GM12874 (cell line): ENCODE measurements around the gene FADD.

Experiments
- TF ChIP-seq, protein P1 (sequence below): IDR thresholded peaks from 2 replicates; pipeline ENCODE4 v1.5.1; 2011; ENCODE audit warnings: low read depth, mild to moderate bottlenecking, control low read depth, low read length, moderate library complexity; ENCODE audit not compliant: insufficient read depth

FADD gene

DNA sequence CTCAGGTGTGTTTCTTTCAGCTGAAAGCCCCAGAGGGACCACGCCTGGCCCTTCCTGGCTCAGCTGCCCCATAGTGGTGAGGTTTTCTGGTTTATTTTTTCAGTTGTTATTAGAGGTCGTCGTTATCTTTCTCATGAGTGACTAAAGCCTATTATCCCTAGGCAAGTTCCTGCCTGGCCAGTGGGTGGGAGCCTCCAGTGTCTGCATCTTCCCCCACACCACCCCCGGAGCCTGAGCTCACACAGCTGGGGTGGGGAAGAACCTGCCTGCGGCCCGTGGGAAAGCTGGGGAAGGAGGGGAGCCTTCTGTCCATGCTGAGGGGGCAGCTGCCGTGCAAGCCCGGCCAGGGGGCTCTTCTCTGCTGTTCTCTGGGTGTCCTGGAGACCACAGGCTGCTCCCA is 43.1 kb downstream of the FADD start:
- TF ChIP-seq, protein P1, sequence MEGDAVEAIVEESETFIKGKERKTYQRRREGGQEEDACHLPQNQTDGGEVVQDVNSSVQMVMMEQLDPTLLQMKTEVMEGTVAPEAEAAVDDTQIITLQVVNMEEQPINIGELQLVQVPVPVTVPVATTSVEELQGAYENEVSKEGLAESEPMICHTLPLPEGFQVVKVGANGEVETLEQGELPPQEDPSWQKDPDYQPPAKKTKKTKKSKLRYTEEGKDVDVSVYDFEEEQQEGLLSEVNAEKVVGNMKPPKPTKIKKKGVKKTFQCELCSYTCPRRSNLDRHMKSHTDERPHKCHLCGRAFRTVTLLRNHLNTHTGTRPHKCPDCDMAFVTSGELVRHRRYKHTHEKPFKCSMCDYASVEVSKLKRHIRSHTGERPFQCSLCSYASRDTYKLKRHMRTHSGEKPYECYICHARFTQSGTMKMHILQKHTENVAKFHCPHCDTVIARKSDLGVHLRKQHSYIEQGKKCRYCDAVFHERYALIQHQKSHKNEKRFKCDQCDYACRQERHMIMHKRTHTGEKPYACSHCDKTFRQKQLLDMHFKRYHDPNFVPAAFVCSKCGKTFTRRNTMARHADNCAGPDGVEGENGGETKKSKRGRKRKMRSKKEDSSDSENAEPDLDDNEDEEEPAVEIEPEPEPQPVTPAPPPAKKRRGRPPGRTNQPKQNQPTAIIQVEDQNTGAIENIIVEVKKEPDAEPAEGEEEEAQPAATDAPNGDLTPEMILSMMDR: no peak

DNA sequence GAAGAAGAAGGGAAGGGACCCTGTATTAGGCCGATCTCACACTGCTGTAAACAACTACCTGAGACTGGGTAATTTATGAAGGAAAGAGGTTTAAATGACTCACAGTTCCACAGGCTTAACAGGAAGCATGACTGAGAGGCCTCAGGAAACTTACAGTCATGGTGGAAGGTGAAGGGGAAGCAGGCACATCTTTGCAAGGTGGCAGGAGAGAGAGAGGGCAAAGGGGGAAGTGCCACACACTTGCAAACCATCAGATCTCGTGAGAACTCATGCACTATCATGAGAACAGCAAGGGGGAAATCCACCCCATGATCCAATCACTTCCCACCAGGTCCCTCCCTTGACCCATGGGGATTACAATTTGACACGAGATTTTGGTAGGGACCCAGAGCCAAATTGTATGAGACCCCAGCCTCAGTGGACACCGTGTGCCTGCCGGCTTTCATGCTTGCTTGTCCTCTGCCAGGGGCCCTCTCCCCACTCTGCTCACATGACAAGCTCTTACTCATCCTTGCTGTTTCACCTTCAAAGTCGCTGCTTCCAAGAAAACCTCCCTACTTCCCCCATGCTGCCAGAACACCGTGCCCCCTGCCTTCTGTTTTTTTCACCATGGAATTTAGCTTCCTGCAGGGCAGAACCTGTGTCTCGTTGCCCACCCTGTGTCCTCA is 44.1 kb downstream of the FADD start:
- TF ChIP-seq, protein P1: no peak

DNA sequence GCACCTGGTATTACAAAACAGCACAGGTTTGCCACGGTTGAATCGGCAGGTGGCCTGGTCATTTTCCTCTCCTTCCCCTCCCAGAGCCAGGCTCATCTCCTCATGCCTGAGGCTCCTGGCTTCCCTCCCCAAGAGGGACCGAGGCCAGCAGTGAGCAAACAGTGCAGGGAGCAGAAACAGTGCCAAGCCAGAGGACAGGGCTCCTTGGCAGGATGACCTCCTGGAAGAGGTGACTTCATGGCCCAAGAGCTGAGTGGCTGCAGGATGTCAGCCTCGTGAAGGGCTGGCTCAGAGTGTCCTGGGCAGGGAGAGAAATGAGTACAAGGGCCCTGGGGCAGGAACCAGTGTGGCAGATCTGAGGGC is 44.6 kb downstream of the FADD start:
- TF ChIP-seq, protein P1: no peak

DNA sequence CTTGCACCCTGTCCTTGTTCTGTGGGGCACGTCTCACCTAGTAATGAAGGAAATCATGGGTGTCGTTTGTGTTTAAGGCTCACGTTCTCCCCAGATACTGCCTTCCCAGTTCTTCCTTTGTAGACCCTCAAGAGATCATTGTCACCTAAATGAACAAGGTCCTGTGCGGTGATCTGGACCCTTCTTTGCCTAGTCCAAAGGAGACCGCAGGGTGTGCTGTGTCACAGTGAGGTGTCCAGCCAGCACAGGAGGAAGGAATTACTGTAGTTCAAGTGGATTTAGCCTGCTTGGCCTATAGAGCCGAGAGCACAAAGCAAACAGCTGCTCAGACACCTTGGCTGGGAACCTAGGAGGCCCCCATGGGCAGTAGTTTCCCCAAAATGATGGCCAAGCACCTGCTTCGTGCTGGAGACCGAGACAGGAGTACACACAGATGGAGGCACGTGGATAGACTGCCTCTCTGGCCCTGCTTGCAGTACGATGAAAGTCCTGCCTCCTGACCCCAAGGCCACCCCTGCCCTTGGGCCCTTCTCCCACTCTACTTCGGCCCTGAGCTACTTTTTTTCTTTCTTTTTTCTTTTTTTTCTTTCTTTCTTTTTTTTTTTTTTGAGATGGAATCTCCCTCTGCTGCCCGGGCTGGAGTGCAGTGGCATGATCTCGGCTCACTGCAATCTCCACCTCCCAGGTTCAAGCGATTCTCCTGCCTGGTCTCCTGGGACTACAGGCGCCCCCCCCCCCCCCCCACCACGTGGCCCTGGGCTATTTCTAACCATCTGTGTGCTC is 48.0 kb downstream of the FADD start:
- TF ChIP-seq, protein P1: no peak

DNA sequence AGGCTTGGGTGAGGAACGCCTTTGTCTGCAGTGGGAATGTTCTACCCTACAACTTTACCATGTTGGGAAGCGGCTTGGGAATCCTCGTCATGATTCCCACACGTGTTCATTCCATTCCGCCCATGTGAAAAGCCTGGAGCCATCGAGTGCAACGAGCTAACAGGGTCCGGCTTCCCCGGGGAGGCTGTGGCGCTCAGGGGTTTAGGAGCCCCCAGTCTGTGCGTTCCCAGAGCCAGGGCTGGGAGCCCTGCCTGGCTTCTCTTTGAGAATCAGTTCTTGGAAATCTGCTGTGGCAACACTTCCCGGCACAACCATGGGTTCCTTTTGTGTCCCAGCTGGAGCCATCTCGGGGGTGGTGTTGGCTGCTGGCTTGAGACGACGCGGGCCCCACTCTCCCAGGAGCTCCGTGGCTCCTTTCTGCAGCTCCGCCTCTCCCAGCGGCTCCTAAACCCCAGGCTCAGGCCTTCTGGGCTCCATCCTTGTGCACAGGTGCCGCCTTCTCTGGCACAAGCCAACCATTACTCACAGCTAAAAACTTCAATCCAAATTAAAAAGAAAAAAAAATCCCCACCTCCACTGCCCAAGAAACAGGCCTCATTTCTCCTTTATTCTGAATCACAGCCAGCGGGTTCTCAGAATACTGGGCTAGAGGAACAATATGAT is 48.7 kb downstream of the FADD start:
- TF ChIP-seq, protein P1: no peak

DNA sequence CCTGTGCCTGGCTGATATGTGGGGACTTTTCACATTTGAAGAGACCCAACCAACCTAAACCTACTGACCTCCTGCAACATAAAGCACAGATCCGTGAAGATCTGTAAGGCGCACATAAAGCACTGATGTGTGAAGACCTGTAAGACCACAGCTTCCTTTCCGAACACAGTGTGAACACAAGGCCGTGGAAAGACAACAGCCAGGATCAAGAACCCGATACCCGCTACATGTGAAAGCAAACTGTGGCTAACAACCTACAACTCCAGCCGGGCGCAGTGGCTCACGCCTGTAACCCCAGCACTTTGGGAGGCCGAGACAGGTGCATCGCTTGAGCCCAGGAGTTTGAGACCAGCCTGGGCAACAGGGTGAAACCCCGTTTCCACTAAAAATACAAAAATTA is 49.7 kb downstream of the FADD start:
- TF ChIP-seq, protein P1: no peak

DNA sequence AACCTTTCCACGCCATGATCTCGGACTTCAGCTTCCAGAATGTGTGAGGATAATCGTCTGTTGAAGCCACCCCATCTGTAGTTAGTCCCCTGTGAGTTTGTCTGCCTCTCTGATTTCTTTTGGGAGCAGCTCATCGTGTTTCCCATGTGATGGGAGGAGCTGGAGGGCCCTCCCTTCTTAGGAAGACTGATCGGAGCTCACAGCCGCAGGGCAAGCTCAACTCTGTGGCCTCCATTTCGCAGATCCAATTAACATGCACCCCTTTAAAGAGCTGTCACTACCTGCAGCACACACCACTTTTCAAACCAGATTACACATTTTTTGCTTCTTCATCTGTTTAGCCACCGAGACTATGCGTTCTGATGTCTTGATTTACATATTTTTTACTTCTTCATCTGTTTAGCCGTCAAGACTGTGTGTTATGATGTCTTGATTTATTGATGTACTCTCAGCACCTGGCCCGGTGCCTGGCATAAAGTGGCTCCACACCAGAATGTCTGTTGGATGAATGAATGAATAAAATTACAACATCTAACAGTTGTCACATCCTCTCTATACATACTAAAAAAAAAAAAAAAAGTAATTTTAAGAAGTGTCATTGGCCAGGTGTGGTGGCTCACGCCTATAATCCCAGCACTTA is 52.5 kb downstream of the FADD start:
- TF ChIP-seq, protein P1: no peak
